GM21528 (cell line): ENCODE results near the gene KRT14.
"Not testable (repeated sequence)": the region's sequence is repeated elsewhere in the genome, so short reads cannot be mapped to it uniquely, and the experiment has no call there.

ENCODE experiments used
- ATAC-seq: cut with Tn5 transposase; IDR thresholded peaks from one replicate; pipeline ENCODE4 v1.9.1; 2021; ENCODE audit warnings: mild to moderate bottlenecking, moderate library complexity; ENCODE audit not compliant: unreplicated experiment, low FRiP score

KRT14 gene

DNA sequence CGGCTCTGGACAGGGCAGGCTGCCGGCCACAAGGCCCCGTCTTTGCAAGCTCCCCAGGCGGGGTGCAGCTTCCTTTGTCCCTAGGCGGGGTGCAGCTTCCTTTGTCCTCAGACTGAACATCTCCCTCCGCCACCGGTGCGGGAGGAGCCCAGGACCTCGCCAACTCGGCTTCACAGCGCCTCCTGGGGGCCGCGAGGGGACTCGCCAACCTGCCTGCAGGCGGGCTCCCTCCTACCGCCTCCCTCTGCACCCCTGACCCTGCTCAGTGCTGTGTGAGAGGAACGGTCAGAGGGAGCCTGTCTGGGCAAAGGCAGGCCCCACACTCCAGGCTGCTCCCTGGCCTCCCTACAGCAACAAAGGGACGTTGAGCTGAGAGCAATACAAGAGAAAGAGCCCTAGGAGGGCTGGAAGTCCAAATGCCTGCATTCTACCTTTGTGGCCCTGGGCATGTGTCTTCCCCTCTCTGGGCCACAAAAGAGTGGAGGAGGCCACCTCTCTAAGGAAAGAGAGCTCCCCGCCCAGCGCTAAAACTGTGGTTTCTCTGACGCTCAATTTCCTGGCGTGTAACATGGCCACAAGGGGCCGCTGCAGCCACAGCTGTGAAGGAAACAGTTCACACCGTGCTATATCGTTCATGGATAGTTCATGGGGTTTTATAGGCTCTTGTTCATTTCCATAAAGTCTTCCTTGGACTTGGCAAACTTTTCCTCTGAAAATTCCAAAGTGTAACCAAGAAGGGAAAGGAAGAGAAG lies 37.7 kb downstream of the KRT14 start:
- ATAC-seq = peak; percentile 51

DNA sequence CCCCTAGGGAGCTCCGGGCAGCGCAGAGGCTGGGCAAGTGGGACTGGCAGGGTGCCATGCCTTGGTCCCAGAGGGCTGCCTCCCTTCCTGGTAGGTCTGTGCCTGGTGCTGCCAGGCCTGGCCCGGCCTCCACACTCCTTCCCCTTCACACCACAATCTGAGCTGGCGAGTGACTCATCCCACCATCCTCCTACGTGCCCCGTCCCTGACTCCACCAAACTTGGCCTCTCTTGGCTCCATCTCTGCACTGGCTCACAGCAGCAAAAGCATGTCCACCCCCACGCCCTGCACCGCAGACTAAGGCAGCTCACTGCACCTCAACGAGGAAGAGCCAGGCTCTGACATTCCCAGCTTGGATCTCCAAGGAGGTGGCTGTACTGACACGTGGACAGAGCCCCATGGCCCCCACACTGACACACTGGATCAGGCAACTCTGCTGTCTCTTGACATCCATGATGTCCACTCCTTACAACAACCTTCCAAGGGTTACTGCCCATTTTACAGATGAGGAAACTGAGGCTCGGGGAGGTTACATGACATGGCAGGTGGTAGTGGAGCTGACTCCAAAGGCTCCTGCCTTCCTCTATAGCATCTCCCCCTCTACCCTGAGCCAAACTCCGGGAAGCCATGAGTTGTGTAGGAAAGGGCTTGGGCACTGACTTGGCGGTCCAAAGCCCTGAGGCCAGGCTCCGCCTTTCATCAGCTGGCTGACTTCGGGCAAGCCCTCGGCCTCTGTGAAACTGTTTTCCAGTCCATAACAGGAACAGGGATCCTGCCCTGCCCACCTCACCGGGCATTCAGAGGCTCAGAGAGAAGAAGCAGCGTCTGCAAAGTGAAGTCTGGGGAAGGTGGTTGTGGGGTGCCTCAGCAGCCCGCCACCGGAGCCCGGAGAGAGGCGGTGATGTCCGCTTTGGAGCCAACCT lies 38.5 kb downstream of the KRT14 start:
- no peak for ATAC-seq

DNA sequence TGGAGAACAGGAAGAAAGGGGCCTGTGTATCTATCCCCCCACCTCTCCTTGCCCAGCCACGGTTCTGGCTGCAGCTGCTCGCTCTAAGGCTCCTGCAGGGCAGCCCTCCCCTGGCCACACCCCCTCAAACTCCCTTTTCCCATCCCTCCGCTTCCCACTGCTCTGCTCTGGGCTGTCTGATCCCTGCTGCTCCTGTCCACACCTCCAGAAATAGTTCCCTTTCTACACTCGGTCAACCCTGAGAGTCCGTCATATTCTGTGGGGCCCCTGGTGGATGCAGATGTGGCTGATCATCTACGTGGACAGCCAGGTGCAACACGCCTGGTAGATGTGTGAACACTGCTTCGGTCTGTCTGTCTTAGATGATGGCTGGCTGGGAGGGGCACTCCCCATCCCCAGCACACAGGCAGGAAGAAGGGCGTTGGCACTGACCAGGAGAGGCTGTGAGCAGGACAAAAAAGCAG lies 39.3 kb downstream of the KRT14 start:
- no peak for ATAC-seq

DNA sequence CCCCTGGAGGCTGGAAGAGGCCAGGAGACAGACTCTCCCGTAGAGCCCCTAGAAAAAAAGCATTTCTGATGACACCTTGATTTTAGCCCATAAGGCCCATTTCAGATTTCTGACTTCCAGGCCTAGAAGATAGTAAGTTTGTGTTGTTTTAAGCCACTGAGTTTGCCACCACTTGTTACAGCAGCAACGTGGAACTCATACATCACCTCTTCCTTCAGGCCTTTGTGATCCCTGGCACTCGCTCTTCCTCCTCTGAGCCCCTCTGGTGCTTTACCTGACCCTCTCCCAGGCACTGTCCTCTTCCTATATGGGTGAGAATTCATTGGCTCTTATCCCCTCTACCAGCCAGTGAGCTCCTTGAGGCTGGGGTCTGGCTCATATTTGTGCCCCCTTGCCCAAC lies 39.9 kb downstream of the KRT14 start:
- no peak for ATAC-seq

DNA sequence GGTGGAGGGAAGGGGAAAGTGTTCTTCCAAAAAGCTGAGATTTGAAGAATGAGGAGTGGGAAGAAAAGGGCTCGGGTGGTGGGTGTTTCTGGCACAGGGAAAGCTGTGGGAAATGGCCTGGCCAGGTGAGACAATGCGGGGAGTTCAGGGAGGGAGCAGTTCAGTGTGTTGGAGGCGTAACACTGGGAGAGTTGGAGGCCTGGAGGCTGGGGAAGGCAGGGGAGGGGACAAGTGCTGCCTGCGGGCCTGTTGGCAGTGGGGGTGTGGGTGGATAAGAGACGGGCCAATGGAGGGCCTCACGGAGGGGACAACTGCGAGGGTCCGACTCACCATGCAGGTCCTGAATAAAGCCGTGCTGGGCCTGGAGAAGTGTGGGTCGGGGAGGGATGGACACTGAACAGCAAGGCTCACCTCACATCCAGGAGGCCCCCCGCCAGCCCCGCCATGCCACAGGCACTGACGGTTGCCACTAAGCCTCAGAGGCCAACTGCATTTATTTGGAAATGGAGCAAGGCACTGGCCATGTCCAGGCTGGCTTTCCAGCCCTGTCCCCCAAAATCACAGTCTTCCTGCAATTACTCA lies 40.8 kb downstream of the KRT14 start:
- ATAC-seq = no peak

DNA sequence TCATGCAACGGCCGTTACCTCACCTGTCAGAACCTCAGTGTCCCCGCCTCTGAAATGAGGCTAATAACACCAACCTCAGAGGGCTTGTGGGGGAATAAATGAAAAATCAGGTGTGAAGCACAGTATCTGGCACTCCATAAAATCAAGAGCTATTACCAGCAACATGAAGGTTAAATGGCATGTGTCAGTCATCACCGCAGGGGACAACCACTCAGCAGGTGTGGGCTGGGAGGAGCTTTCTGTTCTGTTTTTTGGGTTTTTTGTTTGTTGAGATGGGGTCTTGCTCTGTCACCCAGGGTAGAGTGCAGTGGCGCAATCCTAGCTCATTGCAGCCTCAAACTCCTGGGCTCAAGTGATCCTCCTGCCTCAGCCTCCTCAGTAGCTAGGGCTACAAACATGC lies 41.8 kb downstream of the KRT14 start:
- ATAC-seq = no peak

DNA sequence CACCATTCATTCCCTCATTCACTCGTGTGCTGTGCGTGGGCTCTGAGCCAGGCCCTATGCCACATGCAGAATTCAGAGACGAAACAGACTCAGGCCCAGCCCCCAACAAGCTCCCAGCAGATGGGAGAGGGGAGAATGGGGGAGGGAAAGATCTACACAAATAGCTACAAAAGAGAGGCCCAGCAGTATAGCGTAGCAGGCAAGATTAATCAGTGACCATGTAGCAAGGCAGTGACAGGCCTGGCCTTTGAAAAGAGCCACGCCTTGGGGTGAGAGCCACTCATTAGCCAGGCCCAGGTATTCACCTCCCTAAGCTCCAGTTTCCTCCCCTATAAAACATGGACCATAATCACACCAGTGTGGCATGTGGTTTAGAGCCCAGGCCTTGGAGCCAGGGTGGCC lies 42.2 kb downstream of the KRT14 start:
- no peak for ATAC-seq

DNA sequence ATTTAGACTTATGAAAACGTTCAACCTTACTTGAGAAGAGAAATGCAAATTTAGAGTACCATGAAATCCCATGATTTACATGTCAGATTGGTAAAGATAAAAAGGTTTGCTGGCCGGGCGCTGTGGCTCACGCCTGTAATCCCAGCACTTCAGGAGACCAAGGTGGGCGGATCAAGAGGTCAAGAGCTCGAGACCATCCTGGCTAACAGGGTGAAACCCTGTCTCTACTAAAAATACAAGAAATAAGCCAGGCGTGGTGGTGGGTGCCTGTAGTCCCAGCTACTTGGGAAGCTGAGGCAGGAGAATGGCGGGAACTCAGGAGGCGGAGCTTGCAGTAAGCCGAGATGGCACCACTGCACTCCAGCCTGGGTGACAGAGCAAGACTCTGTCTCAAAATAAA lies 43.9 kb downstream of the KRT14 start:
- ATAC-seq = not testable (repeated sequence)

DNA sequence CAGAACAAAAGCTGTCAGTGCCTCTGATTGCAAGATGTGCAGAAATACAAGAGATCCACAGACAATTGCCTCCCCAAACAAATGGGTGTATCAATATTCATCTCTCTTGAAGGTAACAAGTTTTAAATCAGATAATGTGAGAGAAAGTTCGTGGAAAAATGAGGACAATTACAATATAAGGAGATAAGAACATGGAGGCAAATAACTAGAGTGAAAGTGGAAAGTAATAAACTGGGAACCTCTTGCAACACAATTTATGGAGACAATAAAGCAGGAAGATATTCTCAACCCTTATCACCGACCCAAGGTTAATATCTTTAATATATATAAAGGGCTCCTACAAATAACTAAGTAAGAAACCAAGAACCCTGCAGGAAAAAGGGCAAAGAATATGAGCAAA lies 44.3 kb downstream of the KRT14 start:
- no peak for ATAC-seq

DNA sequence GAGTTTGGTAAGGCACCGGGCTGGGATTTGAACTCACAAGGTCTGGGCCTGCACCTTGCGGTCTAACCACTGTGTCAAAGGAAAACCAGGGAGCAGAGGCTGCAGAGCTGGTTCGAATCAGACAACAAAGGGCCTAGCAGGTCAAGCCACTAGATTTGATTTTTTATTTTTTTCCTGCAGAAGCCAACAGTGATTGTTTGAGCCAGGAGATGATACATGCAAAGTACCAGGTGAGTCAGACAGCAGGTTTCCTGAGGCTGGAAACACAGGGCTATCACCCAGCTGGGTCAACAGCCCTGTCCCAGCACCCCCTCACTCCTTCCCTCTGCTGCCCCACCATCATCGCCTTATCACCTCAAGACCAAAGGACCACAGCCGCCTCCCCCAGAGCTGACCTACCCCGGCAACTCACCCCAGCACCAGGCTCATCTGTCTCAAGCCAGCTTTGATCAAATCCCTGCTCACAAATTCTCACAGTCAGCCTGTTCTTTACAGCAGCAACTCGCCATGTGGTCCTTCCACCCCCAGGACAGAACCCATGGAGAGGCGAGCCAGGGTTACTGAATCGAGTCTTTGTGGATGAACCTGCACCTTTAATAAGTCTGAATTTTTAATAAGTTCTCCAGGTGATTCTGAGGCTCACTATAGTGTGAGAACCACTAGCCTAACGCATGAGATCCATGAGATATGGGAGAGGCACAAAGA lies 45.6 kb downstream of the KRT14 start:
- ATAC-seq = no peak

DNA sequence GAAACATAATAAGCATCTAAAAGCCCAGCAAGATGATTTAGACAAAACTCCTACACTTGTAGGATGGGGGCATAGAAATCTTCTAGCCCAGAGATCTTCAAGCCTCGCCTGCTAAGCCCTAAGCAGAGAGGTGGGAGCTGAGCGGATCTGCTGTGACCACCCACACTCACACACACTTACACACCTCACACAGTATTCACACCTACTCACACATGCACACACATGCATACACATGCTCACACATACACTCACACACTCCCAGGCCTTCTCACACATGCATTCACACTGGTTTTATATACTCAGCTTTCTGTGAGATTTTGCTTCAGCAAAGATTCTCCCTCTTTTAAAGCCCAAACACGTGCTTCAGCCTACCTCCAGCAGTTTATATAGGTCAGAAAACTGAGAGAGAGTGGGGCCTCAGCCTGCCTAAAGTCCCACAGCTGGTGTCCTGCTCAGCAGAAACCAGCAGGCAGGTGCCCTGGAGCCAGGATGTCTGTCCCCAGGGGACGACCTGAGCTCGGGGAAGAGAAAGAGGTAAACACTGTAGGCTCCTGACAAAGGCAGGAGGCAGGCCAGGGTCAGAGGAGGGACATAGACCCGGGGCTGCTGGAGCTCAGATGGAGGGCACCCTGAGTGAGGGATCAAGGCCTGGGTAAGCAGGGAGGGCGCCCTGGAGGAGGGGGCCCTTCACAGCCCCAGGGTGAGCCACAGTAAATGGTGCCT lies 46.6 kb downstream of the KRT14 start:
- ATAC-seq = no peak

DNA sequence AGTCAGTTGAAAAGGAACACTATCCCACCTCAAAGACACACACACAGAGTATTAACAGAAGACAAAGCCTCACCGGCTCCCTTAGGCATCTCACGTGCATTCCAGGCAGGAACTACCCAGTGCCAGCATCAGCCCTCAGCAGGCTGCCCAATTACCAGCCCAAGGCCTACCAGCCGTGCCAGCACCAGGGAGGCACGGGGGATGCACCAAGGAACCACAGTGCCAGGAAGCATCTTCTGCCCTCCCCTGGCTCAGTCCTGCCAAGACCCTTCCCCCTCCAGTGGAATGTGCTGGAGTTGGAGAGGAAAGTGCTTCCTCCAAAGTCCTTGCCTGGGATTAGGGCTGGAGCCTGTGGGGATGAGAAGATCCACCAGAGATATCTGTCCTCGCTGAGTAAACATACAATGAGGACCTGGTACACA lies 47.6 kb downstream of the KRT14 start:
- no peak for ATAC-seq

DNA sequence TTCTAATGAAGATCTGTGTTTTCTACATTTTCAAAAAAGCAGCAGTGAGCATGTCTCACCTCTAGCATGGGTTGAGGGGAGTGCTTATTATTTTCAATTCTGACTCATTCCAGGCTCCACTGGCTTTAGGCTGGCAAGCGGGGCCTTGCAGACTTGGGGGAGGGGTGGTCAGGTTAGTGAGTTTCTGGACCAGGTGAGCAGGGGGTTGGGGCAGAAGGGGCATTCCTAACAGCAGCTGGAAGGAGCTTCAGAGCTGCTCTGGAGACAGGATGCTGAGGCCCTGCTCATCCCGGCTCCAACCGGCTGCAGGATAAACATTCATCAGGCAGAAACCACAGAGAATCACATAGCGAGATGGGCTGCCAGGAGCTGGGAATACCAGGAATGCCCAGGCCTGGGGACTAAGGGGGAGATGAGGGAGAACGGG lies 48.1 kb downstream of the KRT14 start:
- no peak for ATAC-seq

DNA sequence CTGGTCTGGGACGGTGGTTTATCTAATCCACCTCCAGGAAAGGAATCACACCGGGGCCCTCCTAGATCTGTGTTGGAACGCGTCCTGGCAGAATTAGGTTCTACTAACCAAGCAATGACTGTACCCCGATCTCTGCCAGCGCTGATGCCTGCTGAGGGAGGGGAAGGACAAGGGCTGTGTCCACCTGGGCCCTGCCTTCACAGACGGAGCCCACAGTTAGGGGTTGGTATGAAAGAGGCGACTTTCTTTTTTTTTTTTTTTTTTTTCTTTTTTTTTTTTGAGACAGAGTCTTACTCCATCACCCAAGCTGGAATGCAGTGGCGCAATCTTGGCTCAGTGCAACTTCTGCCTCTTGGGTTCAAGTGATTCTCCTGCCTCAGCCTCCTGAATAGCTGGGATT lies 48.7 kb downstream of the KRT14 start:
- ATAC-seq = no peak

DNA sequence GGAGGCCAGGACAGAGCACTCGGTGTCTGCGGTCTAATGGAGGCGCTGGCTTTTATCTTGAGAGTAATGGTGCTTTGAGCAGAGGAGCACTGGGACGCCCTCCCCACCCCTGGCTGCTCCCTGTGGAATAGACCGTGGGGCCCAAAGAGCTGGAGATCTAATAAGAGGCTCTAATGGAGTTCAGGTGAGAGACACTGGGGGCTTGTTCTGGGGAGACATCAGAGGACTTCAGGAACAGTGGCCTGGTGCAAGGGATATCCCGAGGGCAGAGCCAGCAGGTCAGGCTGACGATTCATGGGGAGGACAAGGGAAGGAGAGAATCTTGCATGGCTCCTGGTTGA lies 49.1 kb downstream of the KRT14 start:
- no peak for ATAC-seq

DNA sequence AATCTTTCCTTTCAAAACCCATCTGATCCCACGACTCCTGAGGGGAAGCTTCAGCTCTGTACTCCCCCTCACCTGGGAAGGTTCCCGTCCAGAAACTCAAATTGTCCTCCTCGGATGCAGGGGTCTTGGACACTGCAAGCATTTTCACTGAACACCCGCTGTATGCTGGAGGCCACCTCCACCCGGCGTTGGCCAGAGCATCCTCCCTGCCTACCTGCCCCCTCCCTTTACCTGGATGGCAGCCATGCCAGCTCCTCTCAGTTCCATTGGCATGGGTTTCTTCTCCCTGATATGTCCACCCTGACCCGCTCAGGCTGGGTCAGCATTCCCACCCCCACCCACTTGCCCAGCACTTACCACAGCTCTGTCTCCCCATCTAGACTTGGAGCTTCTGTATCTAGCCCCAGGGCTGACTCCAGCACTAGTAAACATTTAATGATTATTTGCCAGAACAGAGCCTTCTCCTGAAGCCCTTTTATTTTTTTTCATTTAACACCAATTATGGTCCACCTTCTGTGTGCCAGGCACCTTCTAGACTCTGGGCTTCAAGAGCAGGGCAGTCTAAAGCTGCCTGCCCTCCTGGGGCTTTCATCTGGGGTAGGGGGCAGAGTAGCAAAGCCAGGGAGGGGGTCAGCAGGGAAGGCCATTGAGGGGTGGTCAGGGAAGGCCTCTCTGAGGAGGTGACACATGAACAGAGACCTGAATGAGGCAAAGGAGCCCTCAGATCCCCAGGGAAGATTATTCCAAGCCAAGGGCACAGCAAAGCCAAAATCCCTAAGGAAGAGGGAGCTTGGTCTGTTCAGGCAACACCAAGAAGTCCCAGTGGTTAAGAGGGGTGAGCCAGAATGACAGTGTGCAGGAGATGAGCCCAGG lies 49.7 kb downstream of the KRT14 start:
- no peak for ATAC-seq

DNA sequence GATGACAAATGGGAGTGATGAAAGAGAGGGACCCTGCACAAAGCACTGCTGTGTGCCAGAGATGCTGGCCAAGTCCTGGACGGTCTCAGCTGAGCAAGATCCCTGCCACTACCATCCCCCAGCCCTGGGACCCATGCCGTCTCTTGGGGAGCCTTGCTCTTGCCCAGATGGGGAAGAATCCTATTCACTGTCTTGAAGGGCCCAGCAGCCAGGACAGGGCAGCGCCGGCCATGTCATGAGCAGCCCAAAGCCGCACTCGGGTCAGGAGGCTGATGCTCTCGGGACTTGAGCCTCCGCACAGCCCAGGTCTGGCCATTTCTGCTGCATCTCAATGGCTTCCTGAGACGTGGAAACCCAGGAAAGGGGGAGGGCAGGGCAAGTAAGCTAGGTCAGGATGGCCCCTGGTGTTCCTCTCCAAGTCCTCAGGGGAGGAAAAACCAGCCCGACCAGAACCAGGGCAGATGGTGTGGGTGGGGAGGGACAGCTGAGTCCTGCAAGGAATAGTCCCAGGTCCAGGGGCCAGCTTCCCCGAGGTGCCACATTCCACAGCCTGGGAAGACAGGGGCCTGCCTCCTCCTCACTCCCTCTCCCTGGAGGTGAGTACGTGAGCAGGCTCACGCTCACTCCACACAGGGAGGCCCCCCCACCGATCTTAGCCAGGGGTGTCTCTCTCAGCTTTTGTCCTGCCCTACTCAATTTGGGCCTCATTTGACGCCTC lies 50.8 kb downstream of the KRT14 start:
- no peak for ATAC-seq

DNA sequence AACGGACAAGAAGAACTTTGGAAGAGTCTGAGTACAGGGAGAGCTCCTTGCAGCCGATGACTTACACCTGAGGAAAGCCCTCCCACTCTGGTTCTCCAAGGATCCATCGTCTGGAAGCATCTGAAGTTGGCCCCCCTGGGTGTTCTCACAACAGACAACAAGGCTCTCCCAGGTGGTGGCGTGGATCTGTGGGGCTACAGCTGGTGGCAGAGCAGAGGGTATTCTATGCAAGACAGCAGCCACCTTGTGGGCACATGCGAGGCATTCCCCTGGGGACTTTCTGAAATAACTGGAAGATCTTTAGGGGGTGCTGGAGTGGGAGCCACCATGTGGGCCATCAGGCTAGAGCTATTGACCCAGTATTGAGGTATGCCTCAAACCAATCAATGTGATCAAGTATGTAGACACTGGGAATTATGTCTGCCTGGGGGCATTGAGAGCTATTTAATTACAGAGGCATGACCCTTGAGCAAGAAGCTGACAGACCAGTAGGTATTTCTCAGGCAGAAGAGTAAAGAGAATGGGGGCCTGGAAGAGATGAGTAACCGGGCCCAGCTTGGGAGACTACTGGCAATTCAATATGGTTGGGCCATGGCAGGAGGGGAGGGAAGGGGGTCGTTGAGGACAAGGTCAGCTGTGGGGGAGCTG lies 51.7 kb downstream of the KRT14 start:
- no peak for ATAC-seq
